DND-41 (cell line): ENCODE measurements around the gene SLC5A1.

Experiments
- ATAC-seq: fragments of 200-7000 bp; cut with Tn5 transposase; 3 replicates; pipeline ENCODE4 v1.9.1; 2021; ENCODE audit warnings: low read depth; ENCODE audit not compliant: insufficient read depth
- DNase-seq: peaks from one replicate; pipeline ENCODE4 v3.0.0-alpha.2; 2020
- H2AFZ ChIP-seq: 2 replicates; pipeline ENCODE4 v1.6.0; 2012; ENCODE audit warnings: low read depth, low read length
- H3K27ac ChIP-seq: 2 replicates; pipeline ENCODE4 v1.5.1; 2012; ENCODE audit warnings: low read length, inconsistent platforms
- H3K27me3 ChIP-seq: fragments of 200-600 bp; sonication (generic); 2 replicates; pipeline ENCODE4 v1.6.0; 2012; ENCODE audit warnings: low read length, mild to moderate bottlenecking, inconsistent platforms; ENCODE audit not compliant: insufficient read depth, poor library complexity
- H3K36me3 ChIP-seq: 2 replicates; pipeline ENCODE4 v1.5.1; 2012; ENCODE audit warnings: low read length, inconsistent platforms; ENCODE audit not compliant: insufficient read depth
- H3K4me1 ChIP-seq: 2 replicates; pipeline ENCODE4 v1.5.1; 2012; ENCODE audit warnings: mild to moderate bottlenecking, low read length; ENCODE audit not compliant: insufficient read depth
- H3K4me2 ChIP-seq: 2 replicates; pipeline ENCODE4 v1.6.0; 2012; ENCODE audit warnings: mild to moderate bottlenecking, moderate library complexity, low read length, inconsistent platforms; ENCODE audit not compliant: insufficient read depth
- H3K4me3 ChIP-seq, 2 experiments: fragments of 200-600 bp in 1 of 2; shearing (Covaris generic) in 1 of 2; 2 replicates each; pipeline ENCODE4 v1.5.1; 2012 to 2016; ENCODE audit warnings: inconsistent platforms in 2 of 2, low read length in 2 of 2, mild to moderate bottlenecking in 2 of 2, low read depth in 1 of 2, moderate library complexity in 1 of 2
- H3K79me2 ChIP-seq: 2 replicates; pipeline ENCODE4 v1.6.0; 2012; ENCODE audit warnings: low read length, inconsistent platforms; ENCODE audit not compliant: insufficient read depth
- H3K9ac ChIP-seq: 2 replicates; pipeline ENCODE4 v1.6.0; 2012; ENCODE audit warnings: low read depth, mild to moderate bottlenecking, inconsistent platforms, low read length, moderate library complexity
- H3K9me3 ChIP-seq: 2 replicates; pipeline ENCODE4 v1.5.1; 2012; ENCODE audit warnings: low read length, moderate library complexity, mild to moderate bottlenecking, inconsistent platforms; ENCODE audit not compliant: insufficient read depth, severe bottlenecking
- H4K20me1 ChIP-seq: 2 replicates; pipeline ENCODE4 v1.6.0; 2012; ENCODE audit warnings: low read length; ENCODE audit not compliant: insufficient read depth
- CTCF ChIP-seq: IDR thresholded peaks from 2 replicates; pipeline ENCODE4 v1.5.1; 2012; ENCODE audit warnings: borderline replicate concordance, low read length, moderate library complexity, mild to moderate bottlenecking; ENCODE audit not compliant: poor library complexity, severe bottlenecking; ENCODE audit errors: extremely low read depth
- EZH2 ChIP-seq: IDR thresholded peaks from 3 replicates; pipeline ENCODE4 v1.6.1; 2012; ENCODE audit warnings: borderline replicate concordance, low read depth, mild to moderate bottlenecking, moderate library complexity, low read length, inconsistent platforms; ENCODE audit not compliant: severe bottlenecking

SLC5A1 gene

GRCh38 chr22:32055069-32055468 is 12.0 kb downstream of the SLC5A1 start:
- H4K20me1 ChIP-seq: 0 out of 2 replicates have a peak, but pooled peaks cover 3% of the 10 kb centered on the region
- no peak overlapping the region for H3K9ac ChIP-seq
- DNase-seq (no peak), ATAC-seq (no peak)
- no peak overlapping the region for H3K4me2 ChIP-seq
- peaks cover 9% of the 10 kb centered on the region for H3K27me3 ChIP-seq
- no peak overlapping the region for H3K4me3 ChIP-seq
- TF ChIP-seq EZH2 (no peak), CTCF (no peak)
- no peaks in the 10 kb centered on the region for H3K36me3 ChIP-seq
- no peaks in the 10 kb centered on the region for H3K9me3 ChIP-seq
- no peak overlapping the region for H2AFZ ChIP-seq
- H3K4me1 ChIP-seq: no peaks in the 10 kb centered on the region
- H3K27ac ChIP-seq: no peak overlapping the region
- no peaks in the 10 kb centered on the region for H3K79me2 ChIP-seq

- Histone ChIP-seq H3K36me3 (no peaks in the 10 kb centered on the region), H3K4me3 (no peak overlapping the region), H3K79me2 (no peaks in the 10 kb centered on the region), H3K9me3 (no peaks in the 10 kb centered on the region), H4K20me1 (0 out of 2 replicates have a peak, but pooled peaks cover 3% of the 10 kb centered on the region), H3K27ac (no peak overlapping the region), H3K4me1 (no peaks in the 10 kb centered on the region), H3K27me3 (peaks cover 14% of the 10 kb centered on the region), H3K4me2 (no peak overlapping the region), H3K9ac (no peak overlapping the region), H2AFZ (no peak overlapping the region)
- TF ChIP-seq CTCF (no peak), EZH2 (no peak)
- ATAC-seq (no peak), DNase-seq (no peak)
Measured at GRCh38 chr22:32058656-32059260, 15.7 kb downstream of the SLC5A1 start.

DNA sequence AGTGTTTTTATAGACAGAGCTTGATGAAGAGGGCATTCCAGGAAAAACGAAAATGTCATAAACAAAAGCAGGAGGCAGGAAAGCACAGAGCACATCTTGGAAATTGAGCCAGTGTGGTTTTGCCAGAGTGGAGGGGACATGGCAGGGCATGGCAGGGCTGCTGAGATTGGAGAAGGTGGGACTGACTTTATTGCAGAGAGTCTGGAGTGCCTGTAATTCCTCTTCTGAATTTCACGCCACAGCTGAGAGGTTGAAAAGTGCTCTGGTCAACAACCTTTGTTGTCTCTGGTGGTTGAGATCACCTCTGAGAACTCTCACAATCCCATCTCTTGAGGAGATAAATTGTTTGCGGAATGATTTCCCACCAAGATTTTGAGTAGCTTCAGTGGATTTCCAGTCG is 16.4 kb downstream of the SLC5A1 start:
- H3K79me2 ChIP-seq: no peaks in the 10 kb centered on the region
- H4K20me1 ChIP-seq: 0 out of 2 replicates have a peak, but pooled peaks cover 3% of the 10 kb centered on the region
- ATAC-seq (no peak), DNase-seq (no peak)
- no peak overlapping the region for H3K4me3 ChIP-seq
- H3K4me1 ChIP-seq: no peaks in the 10 kb centered on the region
- no peaks in the 10 kb centered on the region for H3K36me3 ChIP-seq
- H3K9me3 ChIP-seq: no peaks in the 10 kb centered on the region
- H2AFZ ChIP-seq: no peak overlapping the region
- no peak overlapping the region for H3K4me2 ChIP-seq
- no peak overlapping the region for H3K27ac ChIP-seq
- TF ChIP-seq CTCF (no peak), EZH2 (no peak)
- no peak overlapping the region for H3K9ac ChIP-seq
- H3K27me3 ChIP-seq: peaks cover 15% of the 10 kb centered on the region

DNA sequence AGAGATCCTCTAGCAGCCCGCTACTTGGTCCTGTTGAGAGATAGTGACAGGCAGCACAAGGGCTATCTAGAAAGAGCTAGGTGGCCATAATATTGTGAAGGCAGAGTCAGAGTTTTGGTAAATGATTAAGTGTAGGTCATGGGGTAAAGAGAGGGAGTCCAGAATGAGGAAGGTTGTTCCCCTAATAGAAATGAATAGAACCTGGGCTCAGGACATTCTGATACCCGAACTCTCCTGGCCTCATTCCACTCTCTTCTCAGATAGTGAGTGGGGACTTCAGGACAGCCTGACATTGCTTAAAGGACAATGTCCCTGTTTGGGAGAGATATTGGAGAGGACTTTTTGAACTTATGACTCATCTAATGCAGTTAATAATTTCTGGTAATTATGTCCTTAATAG is 20.6 kb downstream of the SLC5A1 start:
- H3K4me1 ChIP-seq: no peaks in the 10 kb centered on the region
- H3K9ac ChIP-seq: no peak overlapping the region
- no peak overlapping the region for H3K27ac ChIP-seq
- H3K9me3 ChIP-seq: no peaks in the 10 kb centered on the region
- ATAC-seq (no peak), DNase-seq (no peak)
- H3K4me3 ChIP-seq: no peak overlapping the region
- no peaks in the 10 kb centered on the region for H3K36me3 ChIP-seq
- no peak overlapping the region for H3K4me2 ChIP-seq
- no peaks in the 10 kb centered on the region for H4K20me1 ChIP-seq
- no peak overlapping the region for H2AFZ ChIP-seq
- TF ChIP-seq EZH2 (no peak), CTCF (no peak)
- H3K27me3 ChIP-seq: peaks cover 31% of the 10 kb centered on the region
- H3K79me2 ChIP-seq: no peaks in the 10 kb centered on the region
